ENCODE measurements around the gene PPTC7. TPM values are rescaled to one million over a fixed set of nuclear protein-coding genes. Genes with fewer than 3 reads are reported as not detected.

PPTC7 gene
- total and polyA plus RNA-seq, 2 of the 4 experiments (the other 2 are of a cell fraction): 4.1 to 6.8 TPM

GRCh38 chr12:110543252-110543959 is 39.7 kb downstream of the PPTC7 start:
- no peak overlapping the region for H2BK5ac ChIP-seq (ENCODE audit: low read depth, low read length, poor library complexity, severe bottlenecking)
- H3K27ac ChIP-seq (ENCODE audit: insufficient read depth, low read length): peak overlapping the region; percentile 7; the same call in 1 of the 2 replicates
- no peak overlapping the region for H2BK15ac ChIP-seq (ENCODE audit: low read depth, low read length)
- ATAC-seq (ENCODE audit: low read depth) (peak; percentile 45), DNase-seq (peak; percentile 80)
- no peak overlapping the region; the same call in 1 of the 2 replicates for H3K14ac ChIP-seq (replicated peaks; ENCODE audit: low read depth, low read length)
- H4K8ac ChIP-seq (ENCODE audit: low read depth in 2 of 2, low read length in 2 of 2): no peak overlapping the region; a peak in 1 of 4 replicates
- in situ Hi-C loops (cut with MboI; ENCODE audit: low sequenced_read_pairs) (no loop called here), dilution Hi-C loops (cut with HindIII; ENCODE audit: low sequenced_read_pairs, unreplicated experiment) (no loop called here), intact Hi-C loops (cut with micrococcal nuclease) (no loop called here)
- peaks cover 21% of the 10 kb centered on the region for H4K20me1 ChIP-seq (ENCODE audit: insufficient read depth, low read length)
- H3K79me1 ChIP-seq (ENCODE audit: low read depth in 1 of 2, low read length in 2 of 2): peaks cover 16 to 59% of the 10 kb centered on the region in 2 experiments
- H3K4me3 ChIP-seq (ENCODE audit: insufficient read depth, low read depth, low read length): no peak overlapping the region
- H2AK9ac ChIP-seq (replicated peaks; ENCODE audit: low read depth, low read length, poor library complexity): no peak overlapping the region
- H3K27me3 ChIP-seq (ENCODE audit: control insufficient read depth, insufficient read depth, low read length): no peaks in the 10 kb centered on the region
- H3K56ac ChIP-seq (ENCODE audit: extremely low read depth, insufficient read depth, low read length): no peak overlapping the region
- CTCF ChIA-PET: interaction anchor here (0.6 kb wide), 1 partner anchor 32 kb away, joined by 3 read pairs; no protein-coding TSS in a partner anchor
- no peak for TF ChIP-seq SMC3 (IDR thresholded peaks at IDR 0.05; ENCODE audit: low read depth, low read length)
- no peak for TF ChIP-seq MXI1 (IDR thresholded peaks at IDR 0.05; ENCODE audit: borderline replicate concordance, low read depth, low read length)
- TF ChIP-seq USF2 (IDR thresholded peaks at IDR 0.05; ENCODE audit: low read depth, low read length): no peak
- no peak for TF ChIP-seq POLR2A (IDR thresholded peaks at IDR 0.05; ENCODE audit: low read depth, low read length)
- TF ChIP-seq RFX5 (IDR thresholded peaks at IDR 0.05; ENCODE audit: low read depth, low read length): no peak
- no peak for TF ChIP-seq MAFK (IDR thresholded peaks at IDR 0.05; ENCODE audit: low read depth, low read length)
- no peak for TF ChIP-seq CHD1 (IDR thresholded peaks at IDR 0.05; ENCODE audit: low read depth, low read length)
- TF ChIP-seq BHLHE40 (IDR thresholded peaks at IDR 0.05; ENCODE audit: low read depth, low read length): no peak
- TF ChIP-seq CEBPB (IDR thresholded peaks at IDR 0.05; ENCODE audit: low read depth, low read length): no peak
- no peak for TF ChIP-seq FOS (IDR thresholded peaks at IDR 0.05; ENCODE audit: low read depth, low read length)
- TF ChIP-seq MAZ (IDR thresholded peaks at IDR 0.05; ENCODE audit: borderline replicate concordance, low read depth, low read length): no peak
- TF ChIP-seq ELK1 (IDR thresholded peaks at IDR 0.05; ENCODE audit: borderline replicate concordance, low read depth, low read length): no peak
- no peak for TF ChIP-seq RCOR1 (IDR thresholded peaks at IDR 0.05; ENCODE audit: insufficient replicate concordance, low read length)
- H4K5ac ChIP-seq (ENCODE audit: low read depth, low read length): no peak overlapping the region
- no peak overlapping the region for H2AFZ ChIP-seq (replicated peaks; ENCODE audit: low read length, poor library complexity)
- peak overlapping the region; percentile 25 for H3K4ac ChIP-seq (ENCODE audit: low read depth, low read length)
- no TSS peak for BruUV-seq (replicated peaks)
- peak overlapping the region; percentile 54; the same call in 1 of the 2 replicates for H3K23ac ChIP-seq (ENCODE audit: low read depth, low read length)
- peaks cover 14% of the 10 kb centered on the region for H3K4me1 ChIP-seq (ENCODE audit: control insufficient read depth, insufficient read depth, low read length)
- POLR2A ChIA-PET (ENCODE audit: unreplicated experiment): no interaction called here
- H3K9me1 ChIP-seq (ENCODE audit: insufficient read depth, low read length): peaks cover 15% of the 10 kb centered on the region
- no peak overlapping the region; the same call in 1 of the 2 replicates for H3K4me2 ChIP-seq (ENCODE audit: low read depth, low read length)
- peaks cover 6% of the 10 kb centered on the region for H3K36me3 ChIP-seq (ENCODE audit: control insufficient read depth, insufficient read depth, low read length)
- peak overlapping the region; percentile 57; the same call in 1 of the 2 replicates for H2AK5ac ChIP-seq (ENCODE audit: low read depth, low read length)
- H3K9me3 ChIP-seq (ENCODE audit: control insufficient read depth, insufficient read depth, low read length): no peaks in the 10 kb centered on the region
- H4K91ac ChIP-seq (ENCODE audit: insufficient read depth, low read depth, low read length): no peak overlapping the region
- H2BK120ac ChIP-seq (ENCODE audit: low read depth, low read length): peak overlapping the region; percentile 38
- no CpG with 5 or more reads among the region's 7 CpGs for WGBS, 2 experiments (ENCODE audit: extremely low coverage in 2 of 2, insufficient read length in 1 of 2)
- H3K18ac ChIP-seq (ENCODE audit: low read depth, low read length): no peak overlapping the region
- no peak overlapping the region for H3K9ac ChIP-seq (ENCODE audit: low read depth, low read length)
- H2BK20ac ChIP-seq (ENCODE audit: low read depth, low read length): no peak overlapping the region
